GM18502 (cell line): ENCODE results near the gene SPDYE3.

Source experiments
- ATAC-seq: cut with Tn5 transposase; IDR thresholded peaks from one replicate; pipeline ENCODE4 v1.9.1; 2021; ENCODE audit warnings: mild to moderate bottlenecking; ENCODE audit not compliant: unreplicated experiment, poor library complexity

SPDYE3 gene

DNA sequence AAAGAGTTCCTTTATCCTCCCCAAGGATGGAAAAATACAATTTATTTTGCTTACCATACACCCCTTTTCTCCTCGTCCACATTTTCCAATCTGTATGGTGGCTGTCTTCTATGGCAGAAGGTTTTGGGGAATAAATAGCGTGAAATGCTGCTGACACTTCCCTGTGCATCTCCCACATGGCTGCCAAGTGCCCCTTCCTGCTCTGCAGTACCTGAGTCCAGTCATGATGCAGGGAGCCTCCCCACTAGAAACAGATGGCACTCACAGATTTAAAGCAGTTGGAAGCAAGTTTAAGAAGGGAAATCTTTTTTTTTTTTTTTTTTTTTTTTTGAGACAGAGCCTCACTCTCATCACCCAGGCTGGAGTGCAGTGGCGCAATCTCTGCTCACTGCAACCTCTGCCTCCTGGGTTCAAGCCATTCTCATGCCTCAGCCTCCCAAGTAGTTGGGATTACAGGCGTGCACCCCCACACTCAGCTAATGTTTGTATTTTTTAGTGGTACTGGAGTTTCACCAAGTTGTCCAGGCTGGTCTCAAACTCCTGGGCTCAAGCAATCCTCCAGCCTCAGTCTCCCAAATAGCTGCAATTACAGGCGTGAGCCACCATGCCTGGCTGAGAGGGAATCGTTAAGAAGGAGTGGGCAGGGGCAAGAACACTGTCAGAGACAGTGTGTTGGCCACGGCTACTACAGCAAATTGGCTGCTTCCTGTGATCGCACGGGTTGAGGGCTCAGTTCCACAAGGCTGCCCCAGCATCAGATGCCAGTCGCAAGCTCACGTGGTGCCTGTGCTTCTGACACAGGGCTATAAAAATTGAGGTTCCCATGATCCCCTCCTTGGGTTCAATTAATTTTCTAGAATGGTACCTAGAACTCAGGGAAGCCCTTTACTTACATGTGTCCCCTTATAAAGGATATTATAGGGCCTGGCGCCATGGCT lies 60.4 kb downstream of the SPDYE3 start:
- no peak for ATAC-seq

DNA sequence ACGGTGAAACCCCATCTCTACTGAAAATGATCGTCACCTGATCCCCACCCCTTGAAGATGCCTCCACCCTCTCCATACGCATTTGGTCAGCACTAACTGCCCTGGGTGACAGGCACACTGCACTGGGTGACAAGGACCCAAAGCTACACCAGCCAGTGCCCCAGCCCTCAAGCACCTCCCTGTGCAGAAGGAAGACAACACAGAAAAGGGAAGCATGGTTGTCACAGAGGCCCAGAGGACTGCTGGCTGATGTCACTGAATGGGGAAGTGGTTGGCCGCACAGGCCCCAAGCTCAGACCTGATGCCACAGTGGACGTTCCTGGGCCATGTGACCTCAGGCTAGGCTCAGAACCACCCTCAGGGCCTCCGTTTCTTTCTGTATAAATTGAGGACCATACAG lies 61.6 kb downstream of the SPDYE3 start:
- ATAC-seq: peak; percentile 58

DNA sequence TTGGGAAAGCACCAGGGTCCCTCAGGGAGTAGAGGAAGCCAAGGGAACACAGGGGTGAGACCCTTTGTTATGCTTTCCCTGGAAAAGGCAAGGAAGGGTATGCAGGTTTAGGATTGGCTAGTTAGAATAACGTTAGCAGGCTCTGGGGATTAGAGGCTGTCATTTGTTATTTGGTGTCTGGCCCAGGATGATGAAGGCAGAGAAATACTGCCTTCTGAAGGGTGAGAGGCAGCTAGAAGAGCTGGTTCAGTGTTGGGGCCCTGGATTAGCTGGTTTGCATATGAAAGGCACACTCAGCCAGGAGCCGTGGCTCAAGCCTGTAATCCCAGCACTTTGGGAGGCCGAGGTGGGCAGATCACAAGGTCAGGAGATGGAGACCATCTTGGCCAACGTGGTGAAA lies 62.8 kb downstream of the SPDYE3 start:
- no peak for ATAC-seq

DNA sequence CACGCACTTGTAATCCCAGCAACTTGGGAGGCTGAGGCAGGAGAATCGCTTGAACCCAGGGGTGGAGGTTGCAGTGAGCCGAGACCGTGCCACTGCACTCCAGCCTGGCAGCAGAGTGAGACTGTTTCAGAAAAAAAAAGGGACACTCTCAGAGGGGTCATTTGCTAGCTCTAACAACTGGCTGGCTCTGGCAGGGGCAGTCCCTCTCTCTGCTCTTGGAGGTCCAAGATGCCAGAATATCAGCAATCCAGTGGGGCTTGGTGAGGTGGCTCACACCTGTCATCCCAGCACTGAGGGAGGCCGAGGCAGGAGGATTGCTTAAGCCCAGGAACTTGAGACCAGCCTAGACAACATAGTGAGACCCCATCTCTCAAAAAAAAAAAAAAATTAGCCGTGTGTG lies 63.2 kb downstream of the SPDYE3 start:
- ATAC-seq: no peak

DNA sequence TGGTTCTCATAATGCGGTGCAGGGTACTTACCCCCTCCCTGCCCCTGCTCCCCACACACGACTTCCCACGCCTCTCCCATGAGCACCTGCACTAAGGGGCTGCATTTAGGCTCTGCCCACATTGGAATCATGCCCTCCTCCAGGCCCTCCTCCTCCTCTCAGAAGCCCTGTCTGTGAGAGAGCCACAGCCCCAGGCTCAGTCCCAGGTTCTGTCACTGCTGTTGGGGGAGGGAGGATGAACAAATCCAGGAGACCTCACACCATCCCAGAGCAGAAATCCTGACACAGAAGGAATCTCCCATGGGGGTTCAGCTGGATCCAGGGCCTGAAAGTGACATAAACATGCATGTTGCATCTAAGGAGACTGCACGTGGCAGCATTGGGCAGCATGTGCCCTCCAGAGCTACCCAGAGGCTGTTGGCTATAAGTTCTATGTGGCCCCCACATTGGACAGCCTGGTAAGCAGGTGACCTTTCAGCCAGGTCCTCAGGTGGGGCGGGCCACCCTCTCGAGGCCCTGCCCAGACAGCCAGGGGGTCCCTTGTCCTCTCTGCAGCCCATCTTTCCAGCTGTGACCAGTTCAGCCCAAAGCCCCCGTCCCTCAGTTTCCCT lies 64.2 kb downstream of the SPDYE3 start:
- no peak for ATAC-seq
